HuH-7 (cell line): ENCODE data around the gene EFCC1.
A peak's percentile ranks its signal among the peaks of the same experiment; 100 is the strongest.

ENCODE experiments used
- DNase-seq: peaks from one replicate; pipeline ENCODE4 v3.0.0; 2011; ENCODE audit warnings: low spot score

Gene EFCC1

GRCh38 chr3:129033151-129033550 lies 32.0 kb downstream of the EFCC1 start:
- DNase-seq: no peak

DNA sequence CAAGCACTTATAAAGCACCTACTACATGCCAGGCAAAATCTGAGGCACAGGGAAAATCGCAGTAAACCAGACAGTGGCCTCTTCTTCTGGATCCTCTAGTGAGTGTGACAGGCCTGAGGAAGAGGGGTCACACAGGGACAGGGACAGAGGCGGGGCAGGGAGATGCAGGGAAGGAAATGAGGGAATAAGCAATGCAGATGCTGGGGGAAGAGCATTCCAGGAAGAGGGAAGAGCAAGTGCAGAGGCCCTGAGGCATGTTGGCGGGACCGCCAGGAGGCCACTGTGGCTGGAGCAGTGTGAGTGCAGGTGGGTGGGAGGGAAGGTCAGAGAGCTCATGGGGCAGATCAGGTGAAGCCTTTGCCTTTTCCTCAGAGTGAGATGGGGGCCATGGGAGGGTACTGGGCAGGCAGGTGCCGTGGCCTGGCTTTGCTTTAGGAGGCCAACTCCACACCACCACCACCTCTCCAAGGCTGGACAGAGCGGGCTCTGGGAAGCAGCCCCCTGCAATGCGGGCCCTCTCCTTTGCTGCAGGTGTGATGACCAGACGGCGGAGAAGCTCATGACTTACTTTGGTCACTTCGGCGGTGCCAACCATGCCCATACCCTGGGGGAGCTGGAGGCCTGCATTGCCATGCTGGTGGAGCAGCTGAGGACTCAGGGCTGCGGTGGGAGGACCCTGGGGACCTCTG lies 32.7 kb downstream of the EFCC1 start:
- no peak for DNase-seq

- DNase-seq: no peak
Observed at GRCh38 chr3:129034642-129035041, 33.5 kb downstream of the EFCC1 start.

DNA sequence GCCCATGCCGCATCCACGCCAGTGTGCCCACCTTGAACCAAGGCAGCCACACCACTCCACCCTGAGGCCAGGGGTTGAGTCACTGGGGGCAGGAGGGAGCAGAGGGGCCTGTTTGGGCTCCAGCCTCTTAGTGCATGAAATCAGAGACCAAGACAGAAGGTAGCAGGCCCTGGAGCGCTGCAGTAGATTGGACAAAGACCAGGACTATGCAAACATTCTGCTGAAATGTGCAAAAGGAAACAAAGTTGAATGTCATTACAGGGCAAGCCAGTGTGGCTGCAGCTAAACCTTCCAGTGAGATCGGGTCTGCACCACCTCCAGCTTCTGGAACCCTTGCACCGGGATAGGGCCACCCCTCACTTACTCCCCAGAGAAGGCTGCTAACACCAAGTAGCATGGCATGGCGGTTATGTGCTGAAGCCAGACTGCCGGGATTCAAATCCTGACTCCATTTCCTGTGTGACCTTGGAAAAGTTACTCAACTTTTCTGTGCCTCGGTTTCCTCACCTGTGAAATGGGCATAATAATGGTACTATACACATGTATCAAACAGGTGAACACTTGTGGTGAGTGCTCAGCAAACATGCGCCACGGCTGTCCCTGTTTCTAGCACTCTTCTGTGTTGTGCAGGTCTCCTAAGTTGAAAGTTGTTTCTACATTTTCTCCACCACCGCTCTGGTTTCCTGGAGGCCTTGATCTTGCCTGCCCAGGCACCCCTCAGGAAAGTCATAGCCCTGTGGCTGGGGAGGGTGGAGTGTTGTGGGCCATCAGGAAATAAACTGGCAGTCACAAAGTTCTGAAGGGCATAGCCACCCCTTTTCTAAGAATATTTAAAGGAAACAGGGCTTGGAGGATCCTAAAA lies 34.5 kb downstream of the EFCC1 start:
- DNase-seq: no peak

DNA sequence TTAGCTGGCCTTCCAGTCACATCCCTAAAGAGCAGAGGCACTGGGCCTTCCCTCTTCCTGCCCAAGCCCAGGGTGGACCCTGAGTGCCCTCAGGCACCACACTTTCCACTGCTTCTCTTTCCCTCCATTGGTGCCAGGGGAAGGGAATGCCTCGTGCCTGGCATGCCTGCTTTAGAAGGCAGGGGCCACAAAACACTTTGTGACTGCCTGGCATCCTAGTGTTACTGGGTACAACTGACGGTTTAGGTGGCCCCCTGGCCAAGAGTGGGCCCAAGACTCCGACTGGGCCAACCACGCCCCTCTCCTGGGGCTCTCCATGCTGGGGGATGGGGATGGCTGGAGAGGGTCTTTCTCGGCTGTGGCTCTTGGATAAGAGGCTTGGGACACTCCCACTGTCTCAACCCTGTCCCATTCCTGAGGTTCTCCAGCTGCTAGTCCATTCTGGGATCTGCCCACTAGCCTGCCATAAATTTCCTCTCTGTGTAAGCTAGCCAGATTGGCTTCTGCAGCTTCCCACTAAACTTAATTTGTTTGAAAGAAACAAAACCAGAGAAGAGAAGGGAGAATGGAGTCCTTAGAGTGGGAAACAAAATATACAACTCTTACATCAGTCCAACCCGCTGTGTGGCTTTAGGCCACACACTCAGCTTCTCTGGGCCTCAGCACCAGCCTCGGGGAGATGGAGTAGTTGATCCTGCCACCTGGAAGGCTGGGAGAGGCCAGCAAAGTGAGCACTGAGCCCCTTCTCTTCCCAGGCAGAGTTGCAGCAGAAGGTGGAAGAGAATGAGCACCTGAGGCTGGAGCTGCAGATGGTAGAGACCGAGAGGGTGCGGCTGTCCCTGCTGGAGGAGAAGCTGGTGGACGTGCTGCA lies 35.4 kb downstream of the EFCC1 start:
- DNase-seq: no peak

DNA sequence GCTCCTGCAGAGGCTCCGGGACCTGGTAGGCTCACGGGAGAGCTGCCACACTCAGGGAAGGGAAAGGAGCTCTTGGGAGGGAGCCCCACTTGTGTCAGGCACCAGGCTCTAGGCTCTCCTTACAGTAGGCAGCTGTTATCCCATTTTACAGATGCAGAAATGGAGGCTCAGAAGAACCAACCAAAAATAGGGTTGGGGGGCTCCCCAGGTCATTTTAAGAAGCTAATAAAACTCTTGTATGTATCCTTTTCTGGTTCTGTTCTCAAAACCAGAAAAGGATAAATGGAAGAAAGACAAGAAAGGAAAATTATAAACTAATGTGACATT lies 36.0 kb downstream of the EFCC1 start:
- no peak for DNase-seq

DNA sequence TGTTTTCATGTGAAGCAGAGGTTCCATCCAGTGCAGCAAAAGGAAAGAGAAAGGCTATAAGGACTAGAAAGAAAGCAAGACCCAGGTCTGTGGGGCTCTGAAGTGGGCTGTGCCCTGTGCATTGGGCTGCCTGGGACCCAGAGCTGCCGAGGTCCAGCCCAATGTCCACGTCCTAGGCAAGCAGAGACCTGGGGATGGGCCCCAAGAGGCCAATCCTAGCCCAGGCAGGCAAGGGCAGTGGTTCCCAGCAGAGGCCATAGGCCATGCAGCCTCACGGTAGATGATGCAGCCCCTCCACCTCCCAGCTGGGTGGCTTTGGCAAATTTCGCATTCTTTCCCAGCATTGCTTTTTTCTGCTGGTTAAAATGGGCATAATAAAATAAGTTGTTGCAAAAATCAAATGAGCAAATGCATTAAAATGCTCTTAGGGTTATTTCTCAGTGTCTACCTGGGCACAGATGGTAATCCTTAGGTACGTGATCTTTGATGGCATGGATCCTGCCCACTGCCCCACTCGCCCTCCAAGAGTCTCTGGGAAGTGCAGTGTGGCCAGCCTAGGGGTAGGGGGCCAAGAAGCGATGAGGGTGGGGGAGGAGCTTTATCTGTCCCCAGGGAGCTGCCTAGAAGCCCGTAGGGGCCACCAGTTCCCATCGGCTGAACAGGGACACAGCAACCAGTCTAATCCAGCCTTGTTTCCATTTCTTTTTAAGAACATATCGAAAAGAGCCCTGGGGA lies 37.2 kb downstream of the EFCC1 start:
- DNase-seq: no peak

GRCh38 chr3:129039271-129040038 lies 38.4 kb downstream of the EFCC1 start:
- DNase-seq: no peak

- DNase-seq: no peak
Observed at GRCh38 chr3:129040039-129040336, 38.9 kb downstream of the EFCC1 start.

GRCh38 chr3:129040579-129041300 lies 39.6 kb downstream of the EFCC1 start:
- no peak for DNase-seq

- no peak for DNase-seq
Observed at GRCh38 chr3:129045675-129046036, 44.6 kb downstream of the EFCC1 start.

- DNase-seq: no peak
Observed at GRCh38 chr3:129046037-129046731, 45.1 kb downstream of the EFCC1 start.

DNA sequence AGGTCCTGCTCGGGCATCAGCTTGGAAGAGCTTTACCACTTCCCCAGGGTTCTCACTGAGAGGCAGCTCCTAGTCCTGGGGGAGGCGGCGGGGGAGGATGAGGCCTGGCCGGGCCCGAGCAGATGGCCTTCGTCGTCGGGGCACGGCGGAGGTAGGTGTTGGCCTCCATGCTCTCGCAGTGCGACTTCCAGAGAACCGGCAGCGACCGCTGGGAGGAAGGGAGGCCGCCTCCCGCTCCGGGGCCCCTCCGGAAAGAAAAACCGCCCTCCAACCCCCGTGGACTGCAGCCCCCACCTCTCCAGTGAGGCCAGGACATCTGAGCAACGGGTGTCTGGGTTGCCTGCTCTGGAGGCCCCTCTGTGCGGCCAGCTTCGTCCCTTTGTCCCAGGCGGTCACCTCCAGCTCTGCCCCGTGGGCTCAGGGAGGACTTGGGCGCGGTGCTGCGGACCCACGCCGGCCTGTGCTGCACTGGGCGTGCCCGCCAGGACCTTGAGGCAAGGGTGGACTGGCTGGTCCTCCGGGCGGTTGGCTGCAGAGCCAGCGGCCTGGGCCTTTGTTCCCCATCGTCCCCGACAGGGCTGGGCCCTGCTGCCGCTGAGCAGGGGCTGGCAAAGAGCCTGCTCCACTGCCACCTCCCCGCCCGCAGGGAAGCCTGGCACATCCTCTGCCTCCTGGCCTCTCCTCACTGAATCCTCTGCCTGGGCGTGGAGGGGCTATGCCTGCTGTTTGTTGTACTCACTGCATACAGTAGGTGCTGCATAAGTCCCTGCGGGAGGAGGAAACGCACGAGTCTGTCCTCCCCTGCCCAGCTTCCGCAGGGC lies 45.8 kb downstream of the EFCC1 start:
- DNase-seq: no peak

DNA sequence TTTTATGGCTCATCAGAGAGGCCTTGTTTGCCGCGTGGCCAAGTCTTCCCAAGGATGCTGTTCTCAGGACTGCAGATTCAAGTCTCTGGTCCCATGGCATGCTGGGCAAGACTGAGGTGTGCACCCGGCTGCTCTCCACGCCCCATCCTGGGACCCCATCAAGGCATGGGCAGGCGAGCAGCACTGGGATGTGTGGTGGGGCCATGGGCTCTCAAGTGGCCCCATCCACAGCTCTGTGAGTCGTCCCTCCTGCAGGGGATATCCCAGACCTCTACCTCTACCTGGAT lies 46.4 kb downstream of the EFCC1 start:
- no peak for DNase-seq

DNA sequence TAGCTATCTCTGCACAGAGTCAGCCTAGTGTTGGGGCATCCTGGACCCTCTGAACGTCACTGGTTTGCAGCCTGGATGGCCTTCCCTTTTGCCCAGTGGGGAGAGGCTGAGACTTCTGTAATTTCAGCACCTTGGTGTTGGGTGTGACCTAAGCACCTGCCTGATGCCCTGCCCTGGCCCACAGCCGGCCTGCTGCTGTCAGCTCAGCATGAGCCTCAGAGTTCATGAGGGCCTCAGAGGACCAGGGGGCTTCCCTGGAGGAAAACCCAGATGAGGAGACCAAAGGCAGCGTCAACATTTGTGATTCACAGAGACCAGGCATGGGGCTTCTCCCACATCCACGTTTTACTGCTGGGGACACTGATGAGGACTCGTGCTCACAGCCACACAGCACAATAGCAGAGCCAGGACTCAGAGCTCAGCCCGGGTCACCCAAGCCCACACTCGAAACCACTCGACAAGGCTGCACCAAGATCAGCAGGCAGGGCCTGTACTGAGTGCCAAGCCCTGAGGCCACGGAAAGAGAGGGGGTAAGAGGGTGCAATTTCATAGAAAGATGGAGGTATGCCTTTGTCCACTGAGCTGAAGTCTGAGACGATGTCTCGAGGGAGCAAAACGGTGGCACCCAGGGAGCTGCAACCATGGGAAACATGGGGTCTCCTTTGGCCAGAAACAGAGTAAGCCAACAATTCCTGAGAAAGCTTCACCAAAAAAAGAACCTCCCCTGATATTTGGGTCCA lies 49.6 kb downstream of the EFCC1 start:
- no peak for DNase-seq

DNA sequence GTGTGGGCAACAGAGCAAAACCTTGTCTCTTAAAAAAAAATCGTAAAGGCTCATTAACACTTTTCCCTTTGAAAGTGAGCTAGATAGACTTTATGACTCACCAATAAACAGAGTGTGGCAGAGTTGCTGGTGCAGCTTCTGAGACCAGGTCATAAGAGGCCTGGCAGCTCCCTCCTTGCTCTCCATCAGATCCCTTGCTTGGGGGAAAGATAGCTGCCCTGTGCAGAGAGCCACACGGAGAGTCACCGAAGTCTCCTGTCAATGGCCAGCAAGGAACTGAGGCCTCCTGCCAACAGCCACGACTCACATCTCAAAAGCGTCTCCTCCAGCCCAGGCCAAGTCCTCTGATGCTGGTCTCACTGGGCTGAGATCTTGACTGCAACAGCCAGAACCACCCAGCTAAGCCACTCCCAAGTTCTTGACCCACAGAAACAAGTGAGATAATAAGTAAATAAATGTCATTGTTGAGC lies 50.8 kb downstream of the EFCC1 start:
- DNase-seq: no peak

DNA sequence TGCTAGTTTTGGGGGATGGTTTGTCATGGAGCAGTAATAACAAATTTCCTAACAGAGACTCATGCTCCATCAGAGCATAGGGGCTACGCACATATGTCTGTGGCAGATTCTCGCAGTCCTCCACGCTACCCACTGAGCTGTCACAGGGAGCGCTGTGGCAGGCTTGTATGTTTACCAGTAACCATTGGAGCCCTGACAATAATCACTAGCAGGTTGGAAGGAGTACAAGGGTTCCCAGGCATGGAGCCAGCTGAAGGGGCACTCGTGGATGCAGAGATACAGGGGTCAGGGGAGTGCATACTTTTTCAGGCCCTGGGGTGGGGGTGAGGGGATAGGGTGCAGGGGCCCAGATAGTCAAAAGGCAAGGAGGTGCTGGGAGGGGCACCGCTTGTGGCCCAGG lies 51.6 kb downstream of the EFCC1 start:
- DNase-seq: no peak

GRCh38 chr3:129054605-129055104 lies 53.6 kb downstream of the EFCC1 start:
- DNase-seq: peak; percentile 64
